HL-60 (cell line): ENCODE measurements around the gene DIS3L2.

Experiments
- GABPA ChIP-seq: IDR thresholded peaks from 2 replicates; pipeline ENCODE4 v1.6.1; 2012; ENCODE audit warnings: low read depth
- POLR2AphosphoS5 ChIP-seq: IDR thresholded peaks from 2 replicates; pipeline ENCODE4 v1.6.1; 2012; ENCODE audit warnings: low read depth
- SPI1 ChIP-seq: IDR thresholded peaks from 2 replicates; pipeline ENCODE4 v1.6.1; 2012; ENCODE audit warnings: low read depth, mild to moderate bottlenecking, borderline replicate concordance
- TF ChIP-seq, protein P1 (sequence below): IDR thresholded peaks from one replicate; pipeline ENCODE4 v1.5.1; 2011; ENCODE audit warnings: low read length, control low read depth, inconsistent platforms; ENCODE audit not compliant: insufficient read depth
- TF ChIP-seq, protein P2 (sequence below): IDR thresholded peaks from 2 replicates; pipeline ENCODE4 v1.6.1; 2012; ENCODE audit warnings: low read depth; ENCODE audit not compliant: insufficient replicate concordance

DNA sequence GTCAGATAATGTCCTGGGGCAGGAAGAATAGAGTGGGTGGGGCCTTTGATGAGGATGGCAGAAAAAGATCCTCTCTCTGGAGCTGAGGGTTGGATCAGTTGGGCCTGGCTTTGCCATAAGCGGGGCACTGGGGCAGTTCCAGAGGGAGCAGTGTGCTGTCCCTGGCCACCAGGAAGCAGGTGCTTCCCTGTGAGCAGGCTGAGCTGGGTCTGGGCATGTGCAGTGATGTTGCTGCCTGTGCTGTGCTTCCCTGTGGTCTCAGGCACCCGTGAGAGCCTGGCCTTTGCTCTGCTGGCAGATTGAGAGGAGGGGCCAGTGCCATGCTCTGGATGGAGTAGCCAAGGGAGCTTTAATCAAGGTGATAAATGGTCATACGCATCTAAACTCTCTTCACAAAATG is 20.7 kb upstream of the DIS3L2 start:
- no peak for TF ChIP-seq POLR2AphosphoS5
- TF ChIP-seq, protein P1, sequence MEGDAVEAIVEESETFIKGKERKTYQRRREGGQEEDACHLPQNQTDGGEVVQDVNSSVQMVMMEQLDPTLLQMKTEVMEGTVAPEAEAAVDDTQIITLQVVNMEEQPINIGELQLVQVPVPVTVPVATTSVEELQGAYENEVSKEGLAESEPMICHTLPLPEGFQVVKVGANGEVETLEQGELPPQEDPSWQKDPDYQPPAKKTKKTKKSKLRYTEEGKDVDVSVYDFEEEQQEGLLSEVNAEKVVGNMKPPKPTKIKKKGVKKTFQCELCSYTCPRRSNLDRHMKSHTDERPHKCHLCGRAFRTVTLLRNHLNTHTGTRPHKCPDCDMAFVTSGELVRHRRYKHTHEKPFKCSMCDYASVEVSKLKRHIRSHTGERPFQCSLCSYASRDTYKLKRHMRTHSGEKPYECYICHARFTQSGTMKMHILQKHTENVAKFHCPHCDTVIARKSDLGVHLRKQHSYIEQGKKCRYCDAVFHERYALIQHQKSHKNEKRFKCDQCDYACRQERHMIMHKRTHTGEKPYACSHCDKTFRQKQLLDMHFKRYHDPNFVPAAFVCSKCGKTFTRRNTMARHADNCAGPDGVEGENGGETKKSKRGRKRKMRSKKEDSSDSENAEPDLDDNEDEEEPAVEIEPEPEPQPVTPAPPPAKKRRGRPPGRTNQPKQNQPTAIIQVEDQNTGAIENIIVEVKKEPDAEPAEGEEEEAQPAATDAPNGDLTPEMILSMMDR = no peak
- TF ChIP-seq GABPA = no peak
- TF ChIP-seq SPI1 = no peak
- TF ChIP-seq, protein P2, sequence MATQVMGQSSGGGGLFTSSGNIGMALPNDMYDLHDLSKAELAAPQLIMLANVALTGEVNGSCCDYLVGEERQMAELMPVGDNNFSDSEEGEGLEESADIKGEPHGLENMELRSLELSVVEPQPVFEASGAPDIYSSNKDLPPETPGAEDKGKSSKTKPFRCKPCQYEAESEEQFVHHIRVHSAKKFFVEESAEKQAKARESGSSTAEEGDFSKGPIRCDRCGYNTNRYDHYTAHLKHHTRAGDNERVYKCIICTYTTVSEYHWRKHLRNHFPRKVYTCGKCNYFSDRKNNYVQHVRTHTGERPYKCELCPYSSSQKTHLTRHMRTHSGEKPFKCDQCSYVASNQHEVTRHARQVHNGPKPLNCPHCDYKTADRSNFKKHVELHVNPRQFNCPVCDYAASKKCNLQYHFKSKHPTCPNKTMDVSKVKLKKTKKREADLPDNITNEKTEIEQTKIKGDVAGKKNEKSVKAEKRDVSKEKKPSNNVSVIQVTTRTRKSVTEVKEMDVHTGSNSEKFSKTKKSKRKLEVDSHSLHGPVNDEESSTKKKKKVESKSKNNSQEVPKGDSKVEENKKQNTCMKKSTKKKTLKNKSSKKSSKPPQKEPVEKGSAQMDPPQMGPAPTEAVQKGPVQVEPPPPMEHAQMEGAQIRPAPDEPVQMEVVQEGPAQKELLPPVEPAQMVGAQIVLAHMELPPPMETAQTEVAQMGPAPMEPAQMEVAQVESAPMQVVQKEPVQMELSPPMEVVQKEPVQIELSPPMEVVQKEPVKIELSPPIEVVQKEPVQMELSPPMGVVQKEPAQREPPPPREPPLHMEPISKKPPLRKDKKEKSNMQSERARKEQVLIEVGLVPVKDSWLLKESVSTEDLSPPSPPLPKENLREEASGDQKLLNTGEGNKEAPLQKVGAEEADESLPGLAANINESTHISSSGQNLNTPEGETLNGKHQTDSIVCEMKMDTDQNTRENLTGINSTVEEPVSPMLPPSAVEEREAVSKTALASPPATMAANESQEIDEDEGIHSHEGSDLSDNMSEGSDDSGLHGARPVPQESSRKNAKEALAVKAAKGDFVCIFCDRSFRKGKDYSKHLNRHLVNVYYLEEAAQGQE = no peak
